LNCAP (cell line): ENCODE measurements around the gene DR1.

Source experiments
- CTCF ChIP-seq: fragments of 450-650 bp; IDR thresholded peaks from 2 replicates; pipeline ENCODE4 v1.5.1; 2017; ENCODE audit warnings: mild to moderate bottlenecking

DR1 gene

GRCh38 chr1:93344484-93344883 lies 1.2 kb upstream of the DR1 start:
- TF ChIP-seq CTCF: no peak

- TF ChIP-seq CTCF: no peak
These were observed 648 bp upstream of the DR1 start for GRCh38 chr1:93344886-93345632.

GRCh38 chr1:93346421-93346993 lies 800 bp downstream of the DR1 start:
- no peak for TF ChIP-seq CTCF

GRCh38 chr1:93347334-93347899 lies 1.7 kb downstream of the DR1 start:
- TF ChIP-seq CTCF: no peak

- no peak for TF ChIP-seq CTCF
These were observed 2.5 kb downstream of the DR1 start for GRCh38 chr1:93348104-93348728.

GRCh38 chr1:93349231-93350135 lies 3.8 kb downstream of the DR1 start:
- TF ChIP-seq CTCF: no peak

- TF ChIP-seq CTCF: no peak
These were observed 4.6 kb downstream of the DR1 start for GRCh38 chr1:93350322-93350721.
